Stomach (tissue), 9 donors: ENCODE data around the gene NEK6. TPM values are rescaled to one million over a fixed set of nuclear protein-coding genes. Genes with fewer than 3 reads are reported as not detected.

Experiments used
- DNase-seq, 2 donors: peaks; one replicate each; pipeline versions ENCODE4 v3.0.0 to v3.0.0-alpha.2; 2013 to 2019
- H3K27ac ChIP-seq, 5 donors: fragments of 200-600 bp in 4 of 5; sonication (generic) in 4 of 5; one replicate each; pipeline ENCODE4 v1.5.1; 2013 to 2019; ENCODE audit warnings: mild to moderate bottlenecking in 1 of 5, moderate library complexity in 1 of 5
- H3K27me3 ChIP-seq, 3 donors: fragments of 200-600 bp; sonication (generic); one replicate each; pipeline ENCODE4 v1.5.1; 2017 to 2019; ENCODE audit warnings: mixed run types in 1 of 3
- H3K36me3 ChIP-seq, 4 donors: fragments of 200-600 bp; sonication (generic); 1 replicate in 3 of 4; 2 replicates in 1 of 4; pipeline ENCODE4 v1.5.1; 2016 to 2019
- H3K4me1 ChIP-seq, 4 donors: fragments of 200-600 bp; sonication (generic); one replicate each; pipeline ENCODE4 v1.5.1; 2016 to 2019
- H3K4me3 ChIP-seq, 4 donors: fragments of 200-600 bp; sonication (generic) in 3 of 4; one replicate each; pipeline ENCODE4 v1.5.1; 2016 to 2019; ENCODE audit warnings: mild to moderate bottlenecking in 1 of 4
- H3K9me3 ChIP-seq, 4 donors: fragments of 200-600 bp; sonication (generic); one replicate each; pipeline ENCODE4 v1.5.1; 2016 to 2019
- CTCF ChIP-seq, 7 experiments: fragments of 450-650 bp in 4 of 7; fragments of 200-600 bp in 3 of 7; sonication (generic) in 3 of 7; IDR thresholded peaks; one replicate each; pipeline ENCODE4 v1.5.1; 2016 to 2019; ENCODE audit warnings: antibody characterized with exemption in 7 of 7, control low read depth in 2 of 7, mild to moderate bottlenecking in 1 of 7
- EP300 ChIP-seq: sonication (generic); formaldehyde crosslinking; IDR thresholded peaks from one replicate; pipeline ENCODE4 v1.6.1; 2017; ENCODE audit warnings: antibody characterized with exemption
- POLR2A ChIP-seq, 4 donors: fragments of 450-650 bp; IDR thresholded peaks; one replicate each; pipeline ENCODE4 v1.6.1; 2016; ENCODE audit warnings: antibody characterized with exemption in 4 of 4, control low read depth in 2 of 4, mild to moderate bottlenecking in 1 of 4, moderate library complexity in 1 of 4
- POLR2AphosphoS5 ChIP-seq, 3 donors: sonication (generic); formaldehyde crosslinking; IDR thresholded peaks; one replicate each; pipeline ENCODE4 v1.6.1; 2016; ENCODE audit warnings: antibody characterized with exemption in 3 of 3
- WGBS, 5 donors: extraction: QIAGEN DNeasy Blood & Tissue Kit in 3 of 5; methylation state at CpG; one replicate each; pipeline versions ENCODE4 v1.1.5 to v1.1.7; 2013 to 2018; 5-methylcytosine and 5-hydroxymethylcytosine counted together
- intact Hi-C: fragments of 100-400 bp; cut with DNase I; formaldehyde crosslinking; loops from one replicate; pipeline ENCODE4 v1.15.1; 2023; ENCODE audit warnings: low total_unique reads
- polyA plus RNA-seq, 3 donors: library from polyadenylated mRNA; stranded (reverse); fragments of 200-250 nt; gene quantifications; one replicate each; pipeline ENCODE4 v1.2.3, GENCODE V29; 2013
- total RNA-seq, 5 donors: library from RNA; depleted of rRNA; stranded (reverse); fragments of >200 nt; gene quantifications; one replicate each; pipeline versions ENCODE4 v1.1.0 to v1.2.3, GENCODE V29; 2014 to 2016
- donor health status: healthy with polysubstance abuse.
- donor health status: Bipolar disorder and iron deficiency.
- donor health status: healthy.

NEK6 gene
- total and polyA plus RNA-seq, 8 donors, result 6.0 to 76.8 (median 25.9) TPM

GRCh38 chr9:124266139-124266825 is 8.5 kb downstream of the NEK6 start:
- Histone ChIP-seq H3K36me3 (no peaks in the 10 kb centered on the region), H3K4me3 (no peak overlapping the region), H3K9me3 (no peaks in the 10 kb centered on the region), H3K4me1 (peaks cover 67 to 100% (median 93%) of the 10 kb centered on the region in 4 donors), H3K27me3 (no peaks in the 10 kb centered on the region), H3K27ac (peak overlapping the region; percentile 74 to 96 (median 87))
- no peak for TF ChIP-seq POLR2A (IDR thresholded peaks at IDR 0.05)
- TF ChIP-seq CTCF (IDR thresholded peaks at IDR 0.05), result no peak
- intact Hi-C loops, result no loop called here
- no peak for DNase-seq
- WGBS, 5 donors, result 60 to 66% (median 63%) methylated on average over 10 to 13 of the region's 13 CpGs

- no peaks in the 10 kb centered on the region for H3K36me3 ChIP-seq
- no peaks in the 10 kb centered on the region for H3K9me3 ChIP-seq
- no peaks in the 10 kb centered on the region for H3K27me3 ChIP-seq
- peaks cover 67 to 100% (median 93%) of the 10 kb centered on the region in 4 donors for H3K4me1 ChIP-seq
- DNase-seq, result no peak
- intact Hi-C loops, result no loop called here
- peak overlapping the region; percentile 74 to 96 (median 87) for H3K27ac ChIP-seq
- TF ChIP-seq POLR2AphosphoS5 (IDR thresholded peaks at IDR 0.05), result no peak
- TF ChIP-seq POLR2A (IDR thresholded peaks at IDR 0.05), result no peak
- TF ChIP-seq CTCF (IDR thresholded peaks at IDR 0.05), result no peak
- no peak for TF ChIP-seq EP300
- whole genome bisulfite sequencing, 5 donors, result 30 to 50% (median 33%) methylated on average over 2 of the region's 2 CpGs
- H3K4me3 ChIP-seq, result no peak overlapping the region
Measured at GRCh38 chr9:124266826-124267201, 9.1 kb downstream of the NEK6 start.

- Histone ChIP-seq H3K27ac (peak overlapping the region; percentile 74 to 96 (median 87)), H3K9me3 (no peaks in the 10 kb centered on the region), H3K4me3 (peak overlapping the region in 1 of 4 donors; percentile 9), H3K4me1 (peaks cover 65 to 100% (median 92%) of the 10 kb centered on the region in 4 donors), H3K27me3 (no peaks in the 10 kb centered on the region), H3K36me3 (no peaks in the 10 kb centered on the region)
- TF ChIP-seq CTCF (IDR thresholded peaks at IDR 0.05), result no peak
- peak; percentile 13 to 95 (median 84) for TF ChIP-seq POLR2AphosphoS5 (IDR thresholded peaks at IDR 0.05)
- intact Hi-C loops, result no loop called here
- peak; percentile 89 to 91 for DNase-seq
- WGBS, 5 donors, result 15 to 47% (median 36%) methylated on average over 10 to 15 of the region's 15 CpGs
Measured at GRCh38 chr9:124267271-124267807, 9.6 kb downstream of the NEK6 start.

- Histone ChIP-seq H3K9me3 (no peaks in the 10 kb centered on the region), H3K4me1 (peaks cover 56 to 100% (median 90%) of the 10 kb centered on the region in 4 donors), H3K27me3 (no peaks in the 10 kb centered on the region), H3K4me3 (no peak overlapping the region), H3K27ac (peak overlapping the region in 4 of 5 donors; percentile 74 to 96 (median 83)), H3K36me3 (no peaks in the 10 kb centered on the region)
- 76 to 92% (median 84%) methylated on average over 3 of the region's 3 CpGs for WGBS, 5 donors
- TF ChIP-seq CTCF (IDR thresholded peaks at IDR 0.05), result no peak
- TF ChIP-seq POLR2AphosphoS5 (IDR thresholded peaks at IDR 0.05), result no peak
- no peak for TF ChIP-seq POLR2A (IDR thresholded peaks at IDR 0.05)
- no peak for TF ChIP-seq EP300
- no peak for DNase-seq
- intact Hi-C loops, result no loop called here
Measured at GRCh38 chr9:124268248-124268647, 10.5 kb downstream of the NEK6 start.
